CD4-positive, alpha-beta T cell (primary cell): Measurements from ENCODE around the gene GAREM1. TPM values are rescaled to one million over a fixed set of nuclear protein-coding genes. Genes with fewer than 3 reads are reported as not detected.

Experiments
- ATAC-seq: fragments of 200-7000 bp; cut with Tn5 transposase; one replicate; pipeline ENCODE4 v1.10.0; 2022; ENCODE audit warnings: mild to moderate bottlenecking; ENCODE audit not compliant: poor library complexity
- CTCF ChIA-PET: fragments of 350-600 bp; sonication (Branson Sonifier 250); formaldehyde crosslinking; loops from one replicate; lab custom pipeline; 2021; ENCODE audit warnings: antibody characterized with exemption, inconsistent platforms; lab: Charles Lee
- POLR2A ChIA-PET: fragments of 350-600 bp; sonication (Branson Sonifier 250); formaldehyde crosslinking; loops from one replicate; lab custom pipeline; 2021; ENCODE audit warnings: antibody characterized with exemption, inconsistent platforms; lab: Charles Lee
- DNase-seq, 14 experiments: peaks; one replicate each; pipeline ENCODE4 v3.0.0-alpha.2; 2013 to 2020; ENCODE audit warnings: mixed read lengths in 2 of 14
- H3K27ac ChIP-seq, 2 donors: one replicate each; pipeline versions ENCODE4 v1.5.1 to v1.7.0; 2013; ENCODE audit warnings: low read length in 2 of 2, low read depth in 1 of 2, mild to moderate bottlenecking in 1 of 2
- H3K27me3 ChIP-seq, 2 experiments: 1 replicate in 1 of 2; 2 replicates in 1 of 2; pipeline versions ENCODE4 v1.6.1 to v1.7.0; 2013; ENCODE audit warnings: low read length in 2 of 2, control low read depth in 1 of 2, mild to moderate bottlenecking in 1 of 2, moderate library complexity in 1 of 2; ENCODE audit not compliant: insufficient read depth in 2 of 2, control insufficient read depth in 1 of 2
- H3K36me3 ChIP-seq: one replicate; pipeline ENCODE4 v1.6.1; 2013; ENCODE audit warnings: low read length, control low read depth; ENCODE audit not compliant: insufficient read depth
- H3K4me1 ChIP-seq: one replicate; pipeline ENCODE4 v1.6.1; 2013; ENCODE audit warnings: low read length, control low read depth; ENCODE audit not compliant: insufficient read depth
- H3K4me3 ChIP-seq: one replicate; pipeline ENCODE4 v1.5.1; 2013; ENCODE audit warnings: mild to moderate bottlenecking, low read length, moderate library complexity
- H3K9me3 ChIP-seq, 2 experiments: 1 replicate in 1 of 2; 2 replicates in 1 of 2; pipeline versions ENCODE4 v1.6.1 to v1.7.0; 2013; ENCODE audit warnings: low read length in 2 of 2, mild to moderate bottlenecking in 2 of 2, control low read depth in 1 of 2, moderate library complexity in 1 of 2; ENCODE audit not compliant: control insufficient read depth in 1 of 2, insufficient read depth in 1 of 2
- H3K27ac Mint-ChIP-seq: one replicate; pipeline ENCODE4 v1.8.0; 2020; ENCODE audit warnings: mixed read lengths
- H3K27me3 Mint-ChIP-seq: one replicate; pipeline ENCODE4 v1.8.0; 2021; ENCODE audit warnings: mixed read lengths
- H3K36me3 Mint-ChIP-seq: one replicate; pipeline ENCODE4 v1.8.0; 2021; ENCODE audit warnings: low read depth, mixed read lengths
- H3K4me1 Mint-ChIP-seq: one replicate; pipeline ENCODE4 v1.8.0; 2021; ENCODE audit warnings: low read depth, mixed read lengths
- H3K4me3 Mint-ChIP-seq: one replicate; pipeline ENCODE4 v1.8.0; 2020; ENCODE audit warnings: mild to moderate bottlenecking, mixed read lengths
- H3K9me3 Mint-ChIP-seq: one replicate; pipeline ENCODE4 v1.8.0; 2020; ENCODE audit warnings: mixed read lengths
- CTCF ChIP-seq: fragments of 200-600 bp; IDR thresholded peaks from one replicate; pipeline ENCODE4 v1.8.0; 2022; ENCODE audit warnings: antibody characterized with exemption, mild to moderate bottlenecking
- intact Hi-C, 2 experiments: fragments of 100-400 bp; cut with DNase I in 1 of 2; cut with micrococcal nuclease in 1 of 2; formaldehyde crosslinking; loops; one replicate each; pipeline versions ENCODE4 v1.15.1 to v1.9.0; 2023 to 2025; cut with DNase I, micrococcal nuclease
- total RNA-seq, 174 experiments: library from RNA in 2 of 174; stranded (reverse) in 2 of 174; gene quantifications; one replicate each; pipeline ENCODE4 v1.2.3 and lab custom pipeline; 2021 to 2026

Gene GAREM1
- total RNA-seq, 2 experiments from 2014 or later, result 0.14 to 0.34 TPM

- intact Hi-C loops, result no loop called here
- ChIA-PET CTCF (no interaction called here), POLR2A (no interaction called here)
- Histone ChIP-seq H3K36me3 (no peaks in the 10 kb centered on the region), H3K27ac (no peak overlapping the region), H3K9me3 (no peaks in the 10 kb centered on the region), H3K4me1 (no peaks in the 10 kb centered on the region), H3K27me3 (peaks cover 4 to 5% of the 10 kb centered on the region in 2 experiments), H3K4me3 (no peak overlapping the region)
- ATAC-seq (no peak), DNase-seq (no peak)
- Mint-ChIP-seq H3K36me3 (no peaks in the 10 kb centered on the region), H3K4me1 (no peaks in the 10 kb centered on the region), H3K9me3 (no peaks in the 10 kb centered on the region), H3K27me3 (peaks cover 41% of the 10 kb centered on the region), H3K27ac (no peak overlapping the region), H3K4me3 (no peak overlapping the region)
- TF ChIP-seq CTCF, result no peak
Observed at GRCh38 chr18:32386471-32386870, 84.2 kb downstream of the GAREM1 start.

GRCh38 chr18:32383050-32383819 is 87.4 kb downstream of the GAREM1 start:
- intact Hi-C loops, result no loop called here
- Histone ChIP-seq H3K4me3 (no peak overlapping the region), H3K9me3 (no peaks in the 10 kb centered on the region), H3K27me3 (peaks cover 0 to 1% of the 10 kb centered on the region in 2 experiments), H3K27ac (no peak overlapping the region), H3K36me3 (no peaks in the 10 kb centered on the region), H3K4me1 (no peaks in the 10 kb centered on the region)
- no peak for TF ChIP-seq CTCF
- Mint-ChIP-seq H3K9me3 (no peaks in the 10 kb centered on the region), H3K27me3 (peaks cover 33% of the 10 kb centered on the region), H3K36me3 (no peaks in the 10 kb centered on the region), H3K4me1 (no peaks in the 10 kb centered on the region), H3K4me3 (no peak overlapping the region), H3K27ac (no peak overlapping the region)
- DNase-seq (no peak), ATAC-seq (no peak)
- POLR2A ChIA-PET, result no interaction called here
- CTCF ChIA-PET, result no interaction called here

- Mint-ChIP-seq H3K36me3 (no peaks in the 10 kb centered on the region), H3K4me3 (no peak overlapping the region)
- no peak for ATAC-seq
Observed at GRCh38 chr18:32381761-32382160, 88.9 kb downstream of the GAREM1 start.

More at GRCh38 chr18:32381761-32382160, 88.9 kb downstream of the GAREM1 start:
- no peak overlapping the region for H3K27ac Mint-ChIP-seq
- Histone ChIP-seq H3K4me3 (no peak overlapping the region), H3K27me3 (no peaks in the 10 kb centered on the region), H3K27ac (no peak overlapping the region), H3K9me3 (peaks cover 0 to 3% of the 10 kb centered on the region in 2 experiments), H3K36me3 (no peaks in the 10 kb centered on the region), H3K4me1 (no peaks in the 10 kb centered on the region)
- no peaks in the 10 kb centered on the region for H3K9me3 Mint-ChIP-seq
- POLR2A ChIA-PET, result no interaction called here
- peaks cover 33% of the 10 kb centered on the region for H3K27me3 Mint-ChIP-seq
- intact Hi-C loops, result no loop called here
- CTCF ChIA-PET, result no interaction called here
- no peak for TF ChIP-seq CTCF
- no peaks in the 10 kb centered on the region for H3K4me1 Mint-ChIP-seq
- no peak for DNase-seq
